HT-29 (cell line): ENCODE measurements around the gene MAP3K20. TPM values are rescaled to one million over a fixed set of nuclear protein-coding genes. Genes with fewer than 3 reads are reported as not detected.

ENCODE experiments used
- DNase-seq: peaks from one replicate; pipeline ENCODE4 v3.0.0-alpha.2; 2015; ENCODE audit warnings: low spot score
- total RNA-seq: library from RNA; depleted of rRNA; stranded (reverse); fragments of >200 nt; shearing (Covaris generic); gene quantifications from 2 replicates; pipeline ENCODE4 v1.2.3, GENCODE V29; 2014

The MAP3K20 gene
- total RNA-seq, 1 experiment from 2014 or later: 18.4 TPM

DNA sequence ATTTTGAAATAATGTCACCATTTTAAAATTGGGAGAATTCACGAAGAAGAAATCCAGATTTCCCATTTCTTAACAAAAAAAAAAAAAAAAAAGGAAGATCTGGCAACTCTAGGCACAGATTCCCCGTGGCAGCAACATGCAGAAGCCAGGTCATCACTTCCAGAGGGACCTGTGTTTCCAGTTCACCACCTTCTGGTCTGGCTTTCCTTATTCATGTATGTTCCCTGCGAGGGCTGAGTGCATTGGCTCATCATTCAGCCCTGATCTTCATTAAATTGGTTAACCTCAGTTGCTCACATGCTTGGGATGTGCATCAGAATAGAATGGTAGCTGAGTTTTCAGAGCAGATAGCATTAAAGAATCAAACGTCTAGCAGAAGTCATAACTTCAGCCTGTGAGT is 25.0 kb upstream of the MAP3K20 start:
- peak; percentile 19 for DNase-seq

DNA sequence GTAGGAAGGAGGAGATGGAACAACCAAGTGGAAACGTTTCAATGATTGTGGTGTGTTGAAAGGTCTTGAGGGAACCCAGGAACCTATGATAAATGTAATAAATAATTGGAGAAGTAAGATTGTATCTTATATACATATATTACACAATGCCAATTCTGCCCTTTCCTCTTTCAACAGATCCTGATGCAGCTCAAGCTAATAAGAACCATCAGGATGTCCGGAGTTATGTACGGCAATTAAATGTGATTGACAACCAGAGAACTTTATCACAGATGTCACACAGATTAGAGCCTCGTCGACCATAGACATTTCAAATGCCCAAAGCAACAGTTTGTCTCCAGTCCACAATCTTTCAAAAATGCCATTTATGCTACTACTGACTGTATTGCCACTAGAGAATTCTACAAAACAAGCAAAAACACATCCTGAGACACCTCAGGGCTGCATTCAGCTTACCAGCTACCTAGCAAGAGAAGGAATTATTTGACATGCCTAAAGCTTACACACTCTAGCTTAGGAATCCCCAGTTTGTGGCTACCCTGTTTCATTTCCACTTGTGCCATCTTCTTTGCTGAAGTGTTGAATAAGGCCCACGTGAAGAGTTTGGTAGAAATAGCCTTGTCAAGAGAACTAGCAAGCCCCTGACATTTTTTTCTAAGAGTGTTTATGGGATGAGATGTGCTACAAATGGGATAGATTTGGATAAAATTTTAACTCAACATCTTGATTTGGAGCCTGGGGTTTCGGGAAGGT is 24.0 kb upstream of the MAP3K20 start:
- peak; percentile 44 for DNase-seq

- DNase-seq: no peak
Observed at GRCh38 chr2:173053043-173053699, 22.5 kb upstream of the MAP3K20 start.

DNA sequence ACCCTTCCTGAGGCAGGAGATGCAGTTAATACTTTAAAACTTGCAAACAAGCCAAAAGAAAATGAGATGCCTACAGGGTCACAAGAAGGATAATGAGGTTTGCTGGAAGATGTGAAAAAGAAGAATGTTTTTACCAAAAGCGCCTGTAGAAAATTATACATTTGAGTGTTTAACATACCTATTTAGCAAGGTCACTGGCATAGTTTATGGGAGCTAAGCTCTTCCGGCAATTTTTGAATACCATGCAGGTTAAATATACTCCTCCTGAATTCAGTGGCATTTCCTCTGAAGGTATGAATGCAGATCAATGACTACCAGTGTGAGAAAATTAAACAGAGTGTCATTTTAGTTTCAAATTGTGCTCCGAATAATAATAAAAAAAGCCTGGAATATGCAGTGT is 21.2 kb upstream of the MAP3K20 start:
- DNase-seq: no peak

- DNase-seq: no peak
Observed at GRCh38 chr2:173056705-173057364, 18.8 kb upstream of the MAP3K20 start.

DNA sequence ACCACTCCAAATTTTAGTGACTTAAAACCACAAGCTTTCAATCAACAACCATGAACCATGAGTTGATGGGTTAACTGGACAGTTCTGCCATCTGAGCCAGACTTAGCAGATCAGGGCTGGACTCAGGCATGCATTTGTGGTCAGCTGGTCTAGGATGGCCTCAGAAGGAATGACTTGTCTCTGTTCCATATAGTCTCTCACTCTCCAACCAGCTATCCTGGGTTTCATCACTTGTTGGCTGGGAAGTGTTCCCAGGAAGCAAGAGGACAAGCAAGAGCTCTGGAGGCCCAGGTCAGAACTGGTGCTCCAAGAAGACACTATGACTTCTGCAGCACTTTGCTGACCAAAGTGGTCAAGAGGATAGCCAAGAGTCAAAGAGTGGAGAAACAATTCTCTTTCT is 17.5 kb upstream of the MAP3K20 start:
- DNase-seq: no peak

GRCh38 chr2:173058673-173059072 is 17.0 kb upstream of the MAP3K20 start:
- no peak for DNase-seq

DNA sequence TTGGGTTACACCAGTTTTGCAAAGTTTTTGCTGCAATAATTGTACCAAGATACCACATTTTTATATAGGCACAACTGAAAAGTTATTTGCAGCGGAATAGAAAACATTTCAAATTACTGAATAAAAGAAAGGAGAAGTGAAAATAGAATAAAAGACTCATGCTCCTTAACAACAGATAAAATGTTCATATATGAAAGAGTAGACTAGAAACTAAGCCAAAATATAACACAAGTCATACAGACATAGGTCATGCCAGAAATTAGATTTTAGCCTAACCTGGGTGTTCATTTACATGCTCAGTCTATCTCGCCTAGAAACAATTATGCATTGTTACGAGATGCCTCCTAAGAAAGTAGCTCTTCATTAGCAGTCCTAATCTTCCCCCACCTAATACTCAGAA is 16.4 kb upstream of the MAP3K20 start:
- no peak for DNase-seq

DNA sequence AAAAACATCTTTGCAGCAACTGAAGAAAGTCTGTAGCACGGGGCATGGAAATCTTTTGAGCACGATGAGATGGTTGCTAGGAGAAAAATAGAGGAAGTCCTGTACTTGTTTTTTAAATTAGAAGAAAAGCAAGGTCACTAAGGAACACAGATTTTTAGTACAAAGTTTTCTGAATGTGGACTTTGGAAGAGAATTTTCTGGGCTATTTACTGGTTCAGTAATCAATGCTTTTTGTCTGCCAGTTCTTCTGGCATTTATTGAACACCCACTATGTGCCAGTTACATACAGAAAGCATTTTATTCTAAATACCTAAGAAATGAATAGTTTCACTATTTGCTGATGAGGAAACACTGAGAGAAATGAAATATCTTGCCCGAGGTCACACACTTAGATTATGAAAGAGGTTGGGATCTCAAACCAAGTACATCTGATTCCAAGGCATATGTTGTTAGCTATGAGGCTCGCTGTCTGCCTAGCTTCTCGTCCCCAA is 15.6 kb upstream of the MAP3K20 start:
- DNase-seq: no peak

GRCh38 chr2:173062801-173063200 is 12.8 kb upstream of the MAP3K20 start:
- no peak for DNase-seq

DNA sequence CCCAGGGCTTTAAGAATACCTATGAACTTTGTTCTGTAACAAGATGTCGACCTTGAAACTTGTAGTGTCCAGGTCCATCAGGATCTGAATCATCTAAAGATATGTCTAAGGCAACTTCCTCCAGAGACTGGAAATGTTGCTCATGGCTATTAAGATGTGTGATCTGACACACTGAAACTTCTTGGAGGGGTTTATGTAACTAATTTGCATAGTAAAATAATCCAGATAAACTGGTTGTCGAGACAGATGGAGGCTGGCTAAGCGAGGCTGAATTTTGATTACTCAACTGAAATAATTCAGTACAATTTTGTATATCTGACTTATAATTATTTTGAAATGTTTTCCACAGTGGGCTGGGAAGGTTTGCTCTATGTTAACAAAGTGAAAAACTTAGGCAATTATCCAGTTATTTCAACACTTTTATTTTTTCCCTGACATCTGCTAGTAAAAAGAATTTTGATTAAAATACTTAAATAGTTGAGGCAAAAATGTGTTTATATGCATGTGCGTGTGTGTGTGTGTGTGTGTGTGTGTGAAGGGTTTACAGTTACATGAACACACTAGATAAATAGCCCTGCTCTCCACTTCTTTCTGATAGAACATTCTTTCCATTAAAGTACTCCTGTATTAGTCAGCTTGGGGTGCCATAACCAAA is 11.4 kb upstream of the MAP3K20 start:
- DNase-seq: no peak

GRCh38 chr2:173066887-173067676 is 8.6 kb upstream of the MAP3K20 start:
- DNase-seq: no peak

DNA sequence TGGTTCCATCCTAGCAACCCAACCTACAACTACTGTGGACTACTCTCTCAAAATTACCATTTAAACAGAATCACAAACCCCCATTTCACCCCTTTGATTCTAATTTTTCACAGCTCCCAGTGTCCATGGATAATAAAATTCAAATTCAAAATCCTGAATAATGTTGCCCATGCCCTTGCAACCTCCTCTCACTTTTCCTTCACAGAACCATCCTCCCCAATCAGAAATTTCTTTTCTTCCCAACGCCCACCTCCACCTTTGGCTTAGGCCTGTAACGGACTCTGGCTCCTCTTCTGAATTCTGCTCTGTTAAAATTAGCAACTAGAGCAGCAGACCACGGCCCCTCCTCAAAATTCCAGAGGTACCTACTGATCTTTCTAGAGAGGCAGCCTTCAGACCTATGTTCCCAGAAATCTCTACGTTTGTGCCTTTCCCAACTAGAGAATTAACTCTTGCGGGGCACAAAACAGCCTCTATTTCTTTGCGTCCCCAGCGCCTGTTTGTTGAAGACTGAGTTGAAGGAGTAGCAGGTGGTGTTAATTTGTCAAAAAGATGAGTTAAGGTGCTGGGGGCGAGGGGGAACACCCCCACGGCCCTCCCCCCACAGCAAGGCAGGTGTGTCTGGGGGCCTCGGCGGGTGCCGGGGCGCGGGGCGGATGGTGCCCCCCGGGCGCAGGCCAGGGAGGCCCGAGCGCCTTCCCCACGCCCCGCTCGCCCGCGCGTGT is 428 bp upstream of the MAP3K20 start:
- DNase-seq: no peak

DNA sequence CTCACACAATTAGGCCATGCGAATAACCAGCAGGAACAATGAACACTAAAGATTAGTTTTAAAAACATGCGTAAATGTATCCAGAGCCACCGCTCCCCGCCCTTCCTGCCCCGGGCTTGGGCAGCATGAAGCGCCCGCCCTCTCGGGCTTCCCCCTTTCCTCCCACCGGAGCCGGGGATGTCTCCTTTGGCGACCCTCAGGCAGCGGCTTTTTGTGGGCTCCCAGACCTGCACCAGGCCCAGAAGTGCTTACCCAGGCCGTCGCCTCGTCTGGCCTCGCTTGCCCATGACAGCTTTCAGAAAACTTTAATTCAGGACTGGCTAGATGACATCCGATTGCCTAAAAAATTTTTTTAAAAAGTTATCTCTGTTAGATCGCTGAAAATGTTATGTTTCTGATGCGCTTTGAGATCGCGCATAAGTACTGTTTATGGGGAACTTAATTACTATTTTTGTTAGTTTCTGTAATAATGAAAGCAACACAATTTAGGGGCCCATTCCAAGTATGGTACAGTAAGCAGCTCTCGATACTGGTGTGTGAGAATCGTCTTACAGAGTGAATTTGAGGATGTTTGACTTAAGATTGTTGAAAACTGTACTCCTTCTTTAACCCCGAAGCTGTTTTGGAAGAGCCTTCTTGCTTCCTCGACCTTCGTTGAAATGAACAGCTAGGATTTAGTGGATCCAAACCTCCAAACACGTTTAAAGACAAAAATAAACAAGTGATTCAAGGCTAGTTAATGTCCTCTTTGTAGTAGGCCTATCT is 1.1 kb downstream of the MAP3K20 start:
- DNase-seq: peak; percentile 59

DNA sequence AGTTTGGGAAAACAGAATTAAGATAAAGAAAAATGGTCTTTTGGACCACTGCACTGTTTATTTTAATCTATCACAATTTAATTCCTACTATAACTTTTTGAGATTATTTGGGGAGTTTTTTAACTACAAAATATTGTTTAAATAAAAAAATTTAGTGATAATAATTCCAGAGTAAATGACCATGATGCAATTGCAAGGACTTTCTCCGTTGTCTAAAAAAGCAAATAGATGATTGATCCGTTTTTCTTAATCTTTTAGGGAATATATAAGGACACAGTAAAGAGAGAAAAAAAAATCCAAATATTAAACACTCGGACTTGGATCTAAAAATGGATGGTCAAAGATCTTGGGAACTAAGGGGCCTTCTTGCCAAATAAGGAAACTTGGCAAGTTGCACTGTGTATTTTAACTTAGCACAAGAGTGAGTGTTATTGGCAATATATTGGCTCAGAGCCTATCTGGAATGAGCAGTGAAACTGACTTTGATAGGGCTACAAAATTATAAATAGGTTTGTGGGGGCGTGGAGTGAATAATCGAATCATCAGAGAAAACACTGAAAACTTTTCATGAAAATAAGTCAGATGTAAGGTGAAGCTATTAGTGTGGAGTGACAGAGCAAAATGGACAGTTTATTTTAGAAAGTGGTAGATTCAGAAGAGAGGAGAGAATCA is 2.0 kb downstream of the MAP3K20 start:
- no peak for DNase-seq

- DNase-seq: no peak
Observed at GRCh38 chr2:173079141-173079540, 3.5 kb downstream of the MAP3K20 start.

DNA sequence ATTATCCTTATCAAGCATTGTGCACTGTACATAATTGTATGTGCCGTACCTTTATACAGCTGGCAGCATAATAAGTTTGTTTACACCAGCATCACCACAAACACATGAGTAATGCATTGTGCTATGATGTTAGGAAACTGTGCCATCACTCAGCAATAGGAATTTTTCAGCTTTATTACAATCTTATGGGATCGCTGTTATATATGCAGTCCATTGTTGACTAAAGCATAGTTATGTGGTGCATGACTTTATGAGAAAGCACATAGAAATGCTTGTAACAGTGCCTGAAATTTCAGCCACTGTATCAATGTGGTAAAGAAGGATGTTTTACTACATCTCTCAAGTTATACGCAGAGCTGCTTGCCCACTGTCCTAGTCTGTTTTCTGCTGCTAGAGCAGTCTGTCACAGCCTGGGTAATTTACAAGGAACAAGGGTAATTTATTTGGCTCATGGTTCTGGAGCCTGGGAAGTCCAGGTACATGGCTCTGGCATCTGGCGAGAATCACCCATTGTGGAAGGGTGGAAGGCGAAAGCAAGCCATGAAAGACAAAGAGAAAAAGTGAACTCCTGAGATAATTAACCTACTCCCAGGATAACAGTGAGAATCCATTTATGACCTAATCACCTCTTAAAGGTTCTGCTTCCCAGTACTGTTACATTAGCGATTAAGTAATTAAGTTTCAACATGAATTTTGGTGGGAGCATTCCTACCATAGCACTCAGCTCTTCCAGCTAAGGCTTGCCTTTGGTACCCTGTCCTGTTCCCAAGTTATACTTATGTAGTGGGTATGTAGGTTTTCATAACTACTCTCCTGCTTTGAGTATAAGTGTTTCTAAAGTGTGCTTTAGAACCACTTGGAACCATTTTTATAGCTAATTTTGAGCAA is 4.6 kb downstream of the MAP3K20 start:
- no peak for DNase-seq

GRCh38 chr2:173086518-173087213 is 11.0 kb downstream of the MAP3K20 start:
- DNase-seq: no peak
